Measurements from ENCODE around the gene CDR2L. TPM values are rescaled to one million over a fixed set of nuclear protein-coding genes. Genes with fewer than 3 reads are reported as not detected.
"Not testable (repeated sequence)": the region's sequence is repeated elsewhere in the genome, so short reads cannot be mapped to it uniquely, and the experiment has no call there.

CDR2L gene
- polyA plus RNA-seq, 3 donors, result 0.05 TPM; not detected in 2

DNA sequence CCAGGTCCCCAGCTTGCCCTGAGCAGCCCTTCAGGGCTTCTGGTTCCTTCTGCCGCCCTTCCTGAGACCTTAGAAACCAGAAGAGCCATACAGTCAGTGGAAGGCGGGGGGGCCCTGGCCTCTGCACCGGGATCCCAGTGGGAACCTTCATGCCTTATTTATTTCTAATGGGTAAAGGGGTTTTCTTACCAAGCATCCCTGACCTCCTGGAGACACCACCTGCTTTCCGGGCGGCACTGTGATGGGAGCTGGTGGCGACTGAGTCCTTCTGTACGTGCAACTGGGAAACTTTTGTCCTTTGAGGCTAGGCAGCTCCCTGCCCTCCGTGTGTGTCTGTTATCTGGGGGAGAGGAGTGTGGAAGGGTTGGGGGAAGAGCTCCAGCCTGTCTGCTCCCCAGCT is 17.9 kb downstream of the CDR2L start:
- TF ChIP-seq, protein P1, sequence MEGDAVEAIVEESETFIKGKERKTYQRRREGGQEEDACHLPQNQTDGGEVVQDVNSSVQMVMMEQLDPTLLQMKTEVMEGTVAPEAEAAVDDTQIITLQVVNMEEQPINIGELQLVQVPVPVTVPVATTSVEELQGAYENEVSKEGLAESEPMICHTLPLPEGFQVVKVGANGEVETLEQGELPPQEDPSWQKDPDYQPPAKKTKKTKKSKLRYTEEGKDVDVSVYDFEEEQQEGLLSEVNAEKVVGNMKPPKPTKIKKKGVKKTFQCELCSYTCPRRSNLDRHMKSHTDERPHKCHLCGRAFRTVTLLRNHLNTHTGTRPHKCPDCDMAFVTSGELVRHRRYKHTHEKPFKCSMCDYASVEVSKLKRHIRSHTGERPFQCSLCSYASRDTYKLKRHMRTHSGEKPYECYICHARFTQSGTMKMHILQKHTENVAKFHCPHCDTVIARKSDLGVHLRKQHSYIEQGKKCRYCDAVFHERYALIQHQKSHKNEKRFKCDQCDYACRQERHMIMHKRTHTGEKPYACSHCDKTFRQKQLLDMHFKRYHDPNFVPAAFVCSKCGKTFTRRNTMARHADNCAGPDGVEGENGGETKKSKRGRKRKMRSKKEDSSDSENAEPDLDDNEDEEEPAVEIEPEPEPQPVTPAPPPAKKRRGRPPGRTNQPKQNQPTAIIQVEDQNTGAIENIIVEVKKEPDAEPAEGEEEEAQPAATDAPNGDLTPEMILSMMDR (IDR thresholded peaks at IDR 0.05), result no peak
- H3K4me1 ChIP-seq (ENCODE audit: control insufficient read depth in 1 of 2, insufficient read depth in 2 of 2, low read length in 2 of 2), result no peaks in the 10 kb centered on the region
- WGBS (ENCODE audit: insufficient coverage), result 100% methylated on average over 2 of the region's 8 CpGs
- intact Hi-C loops (cut with micrococcal nuclease), result loop anchor here in 1 of 2 donors (5.0 kb wide), 1 partner anchor 43 kb away; no protein-coding TSS in a partner anchor
- no peak overlapping the region for H3K4me3 ChIP-seq (replicated peaks in 1 of 3; ENCODE audit: low read depth in 2 of 3, low read length in 3 of 3)
- no peak overlapping the region for H3K27ac ChIP-seq (ENCODE audit: low read depth in 1 of 2, low read length in 2 of 2)
- Mint-ChIP-seq H3K36me3 (no peaks in the 10 kb centered on the region), H3K4me3 (no peak overlapping the region), H3K27ac (no peak overlapping the region), H3K4me1 (peaks cover 5% of the 10 kb centered on the region), H3K27me3 (ENCODE audit: low read depth in 3 of 3) (peaks cover 4 to 6% (median 4%) of the 10 kb centered on the region in 3 donors), H3K9me3 (no peaks in the 10 kb centered on the region)
- H3K27me3 ChIP-seq (ENCODE audit: control insufficient read depth in 2 of 2, insufficient read depth in 2 of 2, low read length in 2 of 2), result no peaks in the 10 kb centered on the region
- H3K4me2 ChIP-seq (replicated peaks; ENCODE audit: extremely low read depth, low read length, poor library complexity, severe bottlenecking), result no peak overlapping the region
- no peak for DNase-seq
- no peak overlapping the region for H2AFZ ChIP-seq (ENCODE audit: insufficient read depth, low read depth, low read length, poor library complexity, severe bottlenecking)
- no peaks in the 10 kb centered on the region for H3K79me2 ChIP-seq (ENCODE audit: insufficient read depth, low read length)
- H3K9me3 ChIP-seq (replicated peaks in 1 of 2; ENCODE audit: control insufficient read depth in 1 of 2, insufficient read depth in 1 of 2, low read length in 2 of 2), result no peaks in the 10 kb centered on the region
- H3K36me3 ChIP-seq (replicated peaks in 1 of 2; ENCODE audit: control insufficient read depth in 1 of 2, insufficient read depth in 2 of 2, low read length in 2 of 2), result no peaks in the 10 kb centered on the region
- H3K9ac ChIP-seq (ENCODE audit: insufficient read depth, low read length, poor library complexity, severe bottlenecking), result no peak overlapping the region
- no peaks in the 10 kb centered on the region for H4K20me1 ChIP-seq (ENCODE audit: insufficient read depth, low read length)

DNA sequence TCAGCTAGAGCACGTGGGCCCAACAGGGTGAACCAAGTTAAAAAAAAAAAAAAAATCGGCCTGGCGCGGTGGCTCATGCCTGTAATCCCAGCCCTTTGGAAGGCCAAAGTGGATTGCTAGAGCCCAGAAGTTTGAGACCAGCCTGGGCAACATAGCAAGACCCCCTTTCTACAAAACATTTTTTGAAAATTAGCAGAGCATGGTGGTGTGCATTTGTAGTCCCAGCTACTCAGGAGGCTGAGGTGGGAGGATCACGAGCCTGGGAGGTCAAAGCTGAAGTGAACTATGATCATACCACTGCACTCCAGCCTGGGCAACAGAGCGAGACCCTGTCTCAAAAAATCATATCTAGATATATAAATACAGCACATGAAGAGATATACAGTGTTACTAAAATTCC is 18.7 kb downstream of the CDR2L start:
- not testable (repeated sequence) for H3K27me3 Mint-ChIP-seq (ENCODE audit: low read depth in 3 of 3); H3K4me1 ChIP-seq (ENCODE audit: control insufficient read depth in 1 of 2, insufficient read depth in 2 of 2, low read length in 2 of 2); H3K36me3 Mint-ChIP-seq; H3K36me3 ChIP-seq (replicated peaks in 1 of 2; ENCODE audit: control insufficient read depth in 1 of 2, insufficient read depth in 2 of 2, low read length in 2 of 2); H2AFZ ChIP-seq (ENCODE audit: insufficient read depth, low read depth, low read length, poor library complexity, severe bottlenecking); H3K4me3 ChIP-seq (replicated peaks in 1 of 3; ENCODE audit: low read depth in 2 of 3, low read length in 3 of 3); DNase-seq; H3K9me3 ChIP-seq (replicated peaks in 1 of 2; ENCODE audit: control insufficient read depth in 1 of 2, insufficient read depth in 1 of 2, low read length in 2 of 2); H3K4me3 Mint-ChIP-seq; H3K27ac Mint-ChIP-seq; H3K9me3 Mint-ChIP-seq; H3K4me1 Mint-ChIP-seq; H3K79me2 ChIP-seq (ENCODE audit: insufficient read depth, low read length); H4K20me1 ChIP-seq (ENCODE audit: insufficient read depth, low read length); H3K9ac ChIP-seq (ENCODE audit: insufficient read depth, low read length, poor library complexity, severe bottlenecking); H3K27ac ChIP-seq (ENCODE audit: low read depth in 1 of 2, low read length in 2 of 2); H3K4me2 ChIP-seq (replicated peaks; ENCODE audit: extremely low read depth, low read length, poor library complexity, severe bottlenecking); H3K27me3 ChIP-seq (ENCODE audit: control insufficient read depth in 2 of 2, insufficient read depth in 2 of 2, low read length in 2 of 2)
- intact Hi-C loops (cut with micrococcal nuclease), result loop anchor here in 1 of 2 donors (5.0 kb wide), 1 partner anchor 44 kb away; no protein-coding TSS in a partner anchor
- 100% methylated on average over 2 of the region's 6 CpGs for WGBS (ENCODE audit: insufficient coverage)

Data from CD14-positive monocyte (primary cell).